ENCODE results near the gene DLGAP1.

DLGAP1 gene

DNA sequence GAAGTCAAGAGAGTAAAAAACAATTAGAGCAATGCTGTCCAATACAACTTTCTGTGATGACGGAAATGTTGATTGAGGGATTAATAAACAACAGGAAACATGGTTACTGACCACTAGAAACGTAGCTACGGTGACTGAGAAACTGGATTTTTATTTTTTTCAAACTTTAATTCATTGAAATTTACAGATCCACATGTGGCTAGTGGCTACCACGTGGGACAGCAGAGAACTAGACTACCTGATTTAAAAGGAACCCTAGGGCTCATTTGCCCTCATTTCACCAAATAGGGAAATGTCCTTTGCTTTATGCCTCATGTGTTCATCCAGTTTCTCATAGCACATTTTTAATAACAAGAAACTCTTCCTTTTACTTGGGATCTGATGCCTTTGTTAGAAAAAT lies 592.1 kb downstream of the DLGAP1 start:
- no peak for DNase-seq (ENCODE audit: low spot score)

DNA sequence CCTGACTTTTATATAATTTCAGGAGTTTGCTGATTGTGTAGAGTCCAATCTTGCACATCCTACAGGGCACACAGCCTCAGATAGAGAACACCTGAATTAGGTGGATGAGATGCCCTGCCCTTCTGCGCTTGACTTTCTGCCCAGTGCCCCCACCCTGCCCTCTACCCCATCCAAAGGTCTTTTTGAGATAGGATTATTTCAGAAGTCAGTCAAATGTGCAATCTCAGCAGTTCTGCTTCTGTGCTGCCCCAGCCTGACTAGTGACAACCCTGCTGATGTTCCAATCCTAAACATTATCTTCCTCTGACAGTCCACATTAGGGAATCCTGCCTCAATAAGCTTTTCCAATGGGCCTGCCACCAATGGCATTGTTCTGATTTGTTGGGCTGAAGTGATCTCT lies 593.6 kb downstream of the DLGAP1 start:
- no peak for DNase-seq (ENCODE audit: low spot score)

DNA sequence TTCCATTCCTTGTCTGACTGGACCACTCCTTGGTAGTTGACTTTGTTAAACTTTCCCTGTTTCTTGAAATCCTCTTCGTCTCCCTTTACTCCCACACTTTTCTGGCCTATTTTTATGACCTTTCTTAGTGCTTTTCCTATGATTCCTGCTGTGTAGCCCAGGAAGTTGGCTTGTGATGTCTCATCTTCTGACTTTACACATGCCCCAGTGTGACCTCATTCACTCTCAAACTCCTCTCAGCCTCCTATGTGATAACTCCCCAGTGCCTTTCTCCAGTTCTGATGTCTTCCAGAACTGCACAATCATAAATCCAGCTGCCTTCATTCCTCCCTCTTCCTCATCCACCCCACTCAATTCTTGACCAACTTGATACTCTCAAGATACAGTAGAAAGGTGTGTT lies 597.6 kb downstream of the DLGAP1 start:
- no peak for DNase-seq (ENCODE audit: low spot score)

DNA sequence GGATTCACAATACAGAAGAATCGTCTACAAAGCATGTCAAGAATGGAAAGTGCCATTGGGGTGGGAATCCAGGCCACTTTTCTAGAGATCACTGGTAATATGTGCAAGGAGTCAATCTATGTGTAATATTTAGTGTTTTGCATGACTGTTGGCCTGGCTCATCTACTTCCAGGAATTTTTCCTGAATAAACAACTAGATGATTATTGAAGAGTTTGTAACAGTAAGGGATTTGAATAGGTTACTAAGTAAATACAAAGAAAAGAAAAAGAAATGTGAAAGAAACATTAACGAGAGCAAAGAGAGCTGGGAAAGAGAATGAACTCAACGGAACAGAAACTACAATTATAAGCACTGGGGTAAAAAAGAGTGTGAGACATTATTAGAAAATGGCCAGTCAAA lies 599.1 kb downstream of the DLGAP1 start:
- no peak for DNase-seq (ENCODE audit: low spot score)

DNA sequence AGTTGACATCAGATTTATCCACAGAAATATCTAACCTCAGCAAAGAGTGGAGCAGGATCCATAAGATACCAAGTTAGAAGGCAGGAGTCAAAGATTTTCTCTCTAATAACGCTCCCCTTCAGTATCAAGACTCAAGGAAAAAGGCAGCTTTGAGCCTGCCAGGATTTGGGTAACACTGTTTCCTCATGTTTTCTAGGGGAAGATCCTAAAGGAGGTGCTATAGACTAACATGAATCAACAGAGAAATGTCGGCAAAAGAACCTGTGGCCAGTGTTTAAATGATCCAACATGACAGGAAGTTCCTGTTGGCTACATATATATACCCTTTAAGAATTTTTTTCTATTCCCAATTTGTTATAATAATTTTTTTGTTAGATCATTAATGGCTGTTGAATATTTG lies 602.8 kb downstream of the DLGAP1 start:
- no peak for DNase-seq (ENCODE audit: low spot score)

DNA sequence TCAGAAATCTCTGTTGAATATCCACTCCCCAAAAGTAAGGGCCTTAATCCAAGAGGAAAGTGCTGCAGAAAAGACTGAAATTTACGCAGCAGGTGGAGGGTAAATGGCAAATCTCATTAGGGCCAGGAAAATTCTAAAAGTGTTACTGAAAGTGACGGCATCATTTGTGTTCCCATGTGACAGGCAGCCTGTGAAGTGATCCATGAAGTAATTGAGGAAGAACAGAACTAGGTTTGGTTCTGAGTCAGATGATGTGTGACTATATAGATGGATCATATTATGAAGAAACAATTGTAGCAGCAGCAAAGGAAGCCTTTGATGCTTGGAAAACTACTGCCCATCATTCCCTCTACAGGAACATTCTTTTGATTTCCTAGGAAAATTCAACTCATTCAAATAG lies 603.9 kb downstream of the DLGAP1 start:
- no peak for DNase-seq (ENCODE audit: low spot score)

DNA sequence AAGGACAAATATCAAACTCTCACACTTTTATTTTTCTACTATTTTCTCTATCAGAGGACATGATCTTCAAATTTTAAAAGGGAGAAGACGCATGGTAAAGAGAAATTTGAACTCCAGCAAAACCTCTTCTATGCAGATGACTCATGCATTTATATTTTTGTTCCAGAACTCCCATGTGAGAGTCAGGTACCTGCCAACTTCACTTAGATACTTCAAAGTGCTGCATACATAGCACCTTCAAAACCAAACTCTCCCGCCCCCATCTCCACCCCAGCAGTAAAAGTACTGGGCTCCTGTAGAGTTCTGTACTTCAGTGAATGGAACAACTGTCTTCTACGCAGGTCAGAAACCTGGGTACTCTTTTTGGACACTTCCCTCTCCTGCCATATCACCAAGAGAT lies 606.8 kb downstream of the DLGAP1 start:
- DNase-seq (ENCODE audit: low spot score) = no peak

DNA sequence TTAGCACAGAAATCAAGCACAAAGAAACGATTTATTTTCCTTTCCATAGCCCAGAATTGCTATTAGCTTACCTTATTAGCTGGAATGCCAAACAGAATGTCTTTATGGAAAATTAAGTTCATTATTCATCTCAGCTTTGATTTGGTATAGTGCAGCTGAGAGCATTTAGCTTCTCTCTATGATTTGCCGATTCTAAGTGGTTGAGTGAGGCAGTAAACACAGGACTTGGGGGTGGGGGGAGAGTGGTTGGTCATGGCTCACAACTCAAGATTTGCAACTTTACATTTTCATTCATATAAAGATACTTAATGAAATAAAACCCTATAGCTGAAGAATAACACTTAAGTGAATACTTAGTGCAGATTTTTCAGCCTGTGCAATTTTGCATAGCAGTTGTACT lies 609.9 kb downstream of the DLGAP1 start:
- DNase-seq (ENCODE audit: low spot score) = no peak

DNA sequence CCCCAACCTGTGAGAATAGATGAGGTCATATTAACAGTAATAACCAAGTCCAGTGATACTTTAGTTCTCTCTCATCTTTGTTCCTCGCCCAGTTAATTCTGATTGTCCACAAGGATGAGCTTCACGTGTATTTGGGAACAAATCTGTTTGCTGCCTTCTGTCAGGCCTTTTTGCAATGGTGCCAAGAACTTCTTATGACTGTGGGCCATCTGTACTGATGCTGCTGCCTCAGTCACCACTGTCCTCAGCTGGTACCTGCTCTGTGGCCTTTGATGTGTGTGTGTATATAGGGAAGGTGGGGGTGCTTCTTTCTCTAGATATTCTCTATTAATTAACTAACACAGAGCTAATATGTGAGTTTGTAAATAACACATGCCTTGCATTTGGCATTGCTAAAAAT lies 612.3 kb downstream of the DLGAP1 start:
- DNase-seq (ENCODE audit: low spot score) = no peak

DNA sequence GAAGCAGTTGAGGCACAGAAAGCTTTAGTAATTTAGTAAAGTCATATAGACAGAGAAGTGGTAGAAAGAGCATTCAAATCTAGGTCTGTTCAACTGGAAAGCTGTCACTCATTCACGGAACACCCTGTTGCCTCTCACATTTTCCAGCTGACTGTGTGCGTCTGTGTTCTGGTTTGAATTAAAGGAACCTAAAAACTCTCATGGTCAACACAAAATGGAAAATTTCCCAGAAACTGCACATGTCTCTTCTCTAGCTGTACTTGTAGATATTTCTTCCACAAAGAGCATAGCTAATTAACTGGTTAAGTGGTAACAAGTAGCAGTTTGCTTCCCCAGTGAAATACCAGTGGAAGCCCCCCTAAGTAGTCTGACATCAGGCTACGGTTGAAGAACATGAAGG lies 614.3 kb downstream of the DLGAP1 start:
- no peak for DNase-seq (ENCODE audit: low spot score)

DNA sequence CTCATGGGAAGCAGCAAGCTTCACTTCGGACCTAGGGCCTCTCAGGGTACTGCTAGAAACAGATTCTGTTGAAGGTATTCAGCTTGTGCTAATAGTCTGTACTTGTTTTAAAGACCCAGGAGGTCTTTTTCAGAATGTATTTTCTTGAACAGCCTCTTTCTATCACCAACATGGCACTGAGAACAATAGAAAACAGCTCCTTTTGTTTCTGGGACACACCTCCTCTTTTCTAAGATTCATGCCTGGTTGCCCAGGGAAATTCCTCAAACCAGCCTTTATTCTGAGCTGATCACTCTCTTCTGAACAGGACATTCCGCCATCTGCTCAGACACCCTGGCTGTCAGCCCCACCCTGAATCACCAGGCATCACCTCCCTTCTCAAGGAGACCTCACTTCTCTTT lies 615.5 kb downstream of the DLGAP1 start:
- DNase-seq (ENCODE audit: low spot score) = no peak

DNA sequence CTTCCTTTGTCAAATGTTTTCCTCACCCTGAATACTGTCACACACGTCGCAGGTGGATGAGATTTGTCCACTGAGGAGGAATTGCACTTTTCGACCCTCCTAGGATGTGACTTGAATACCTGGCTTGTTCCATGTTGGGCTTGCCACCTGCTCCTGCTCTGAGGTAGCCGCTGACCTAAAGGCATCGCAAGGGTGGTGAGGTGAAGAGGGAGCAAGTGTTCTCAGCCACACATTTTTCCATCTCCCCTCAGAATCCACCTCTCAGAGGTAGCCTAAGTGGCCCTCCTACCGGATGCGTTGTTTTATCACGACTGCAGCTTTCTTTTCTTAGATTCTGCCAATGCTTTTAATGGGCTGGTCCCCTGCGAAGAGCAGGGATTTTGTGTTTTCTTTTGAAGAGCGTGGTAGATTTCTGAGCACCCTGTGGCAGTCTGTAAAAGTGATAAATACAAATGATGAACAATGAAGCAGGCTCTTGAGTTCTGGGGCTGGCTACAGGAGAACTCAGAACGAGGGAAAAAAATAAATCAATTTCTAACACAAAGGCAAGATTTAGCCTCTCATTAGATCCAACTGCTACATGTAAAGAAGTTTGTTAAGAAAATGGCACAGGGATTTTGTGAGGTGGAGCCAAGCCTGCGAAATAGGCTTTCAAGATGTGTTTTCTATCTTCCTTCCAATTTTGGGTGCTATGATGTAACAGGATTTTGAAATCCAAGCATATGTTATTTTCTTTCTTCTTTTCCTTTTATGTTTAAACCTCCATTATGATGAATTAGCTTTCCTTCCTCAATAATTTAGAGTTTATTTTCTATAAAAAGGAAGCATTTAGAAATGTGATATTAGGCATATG lies 618.4 kb downstream of the DLGAP1 start:
- DNase-seq (ENCODE audit: low spot score) = no peak

DNA sequence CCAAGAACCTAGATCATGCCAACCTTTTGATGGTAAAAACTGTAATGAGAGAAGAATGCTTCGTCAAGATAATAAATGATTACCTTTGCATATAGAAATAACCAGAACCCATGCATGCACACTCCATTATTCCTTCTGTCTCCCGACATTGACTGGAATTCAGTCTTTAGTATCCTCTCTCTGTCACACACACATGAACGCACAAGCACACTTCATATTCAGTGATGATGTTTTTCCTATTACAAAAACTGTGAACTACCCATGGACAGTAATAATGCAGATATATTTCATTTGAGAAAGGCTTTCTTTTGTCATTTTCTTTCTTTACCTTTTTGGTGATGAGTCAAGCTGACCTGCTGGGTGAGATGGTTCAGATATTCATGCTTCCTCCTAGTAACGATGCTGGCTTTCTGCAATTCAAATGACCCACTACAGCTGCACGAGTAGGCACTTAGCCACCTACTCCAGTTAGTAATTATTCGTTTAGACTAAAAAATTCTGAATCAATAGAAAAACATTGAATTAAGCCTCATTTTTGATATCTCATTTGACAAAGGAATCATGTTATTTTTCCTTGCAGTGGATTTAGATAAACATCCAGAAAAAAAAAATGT lies 623.0 kb downstream of the DLGAP1 start:
- no peak for DNase-seq (ENCODE audit: low spot score)

DNA sequence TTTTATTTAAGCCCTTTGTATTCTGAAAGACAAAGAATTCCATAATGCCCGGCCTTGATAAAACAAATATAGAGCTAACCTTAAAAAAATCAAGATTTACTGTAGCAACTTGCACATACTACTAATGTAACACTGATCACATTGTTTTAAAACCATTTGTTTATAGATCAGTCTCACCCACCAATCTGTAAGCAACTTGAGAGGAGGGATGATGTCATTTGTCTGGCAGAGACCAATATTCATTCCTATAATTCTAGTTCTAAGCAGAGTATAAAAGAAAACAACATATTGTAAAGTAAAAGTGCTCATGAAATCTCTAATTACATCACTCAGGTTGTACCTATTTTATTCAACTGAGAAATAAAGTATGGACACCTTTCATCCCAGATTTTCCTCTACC lies 624.5 kb downstream of the DLGAP1 start:
- DNase-seq (ENCODE audit: low spot score) = no peak

DNA sequence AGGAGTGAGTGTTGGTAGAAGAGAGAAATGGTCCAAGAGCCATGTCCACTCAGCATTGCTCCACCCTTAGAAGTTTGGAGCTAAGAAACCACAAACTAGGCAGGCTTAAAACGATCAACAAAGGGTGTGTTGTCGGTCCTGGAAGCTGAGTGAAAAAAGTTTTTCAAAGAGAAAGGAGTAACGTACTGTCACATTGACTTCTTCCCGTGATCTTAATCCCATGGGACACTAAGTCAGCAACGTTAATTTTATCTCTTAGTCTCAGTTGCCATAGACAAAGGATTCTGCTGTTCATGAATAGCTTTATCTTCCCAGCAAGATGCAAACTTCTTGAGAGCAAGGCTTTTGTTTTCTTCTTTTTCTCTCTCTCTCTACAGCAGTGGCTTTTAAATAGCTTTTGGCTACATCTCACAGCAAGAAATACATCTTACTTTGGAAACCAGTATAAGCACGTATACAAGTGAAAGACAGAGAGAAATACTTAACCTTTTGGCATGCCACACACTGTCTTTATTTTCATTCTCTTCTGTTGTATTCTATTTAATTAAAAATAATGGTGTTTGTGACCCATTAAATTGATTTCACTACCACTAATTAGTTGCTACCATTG lies 627.8 kb downstream of the DLGAP1 start:
- no peak for DNase-seq (ENCODE audit: low spot score)

DNA sequence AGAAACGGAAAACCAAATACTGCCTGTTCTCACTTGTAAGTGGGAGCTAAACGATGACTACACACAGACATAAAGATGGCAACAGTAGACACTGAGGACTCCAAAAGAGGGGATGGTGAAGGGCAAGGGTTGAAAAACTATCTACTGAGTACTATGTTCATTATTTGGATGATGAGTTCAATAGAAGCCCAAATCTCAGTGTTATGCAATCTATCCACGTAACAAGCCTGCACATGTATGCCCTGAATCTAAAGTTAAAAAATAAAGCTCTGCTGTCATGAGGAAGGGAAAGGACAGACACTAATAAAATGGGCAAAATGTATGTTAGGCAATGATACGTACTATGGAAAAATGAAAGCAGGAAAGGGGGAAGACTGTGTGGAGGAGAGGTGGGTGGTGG lies 629.1 kb downstream of the DLGAP1 start:
- no peak for DNase-seq (ENCODE audit: low spot score)

DNA sequence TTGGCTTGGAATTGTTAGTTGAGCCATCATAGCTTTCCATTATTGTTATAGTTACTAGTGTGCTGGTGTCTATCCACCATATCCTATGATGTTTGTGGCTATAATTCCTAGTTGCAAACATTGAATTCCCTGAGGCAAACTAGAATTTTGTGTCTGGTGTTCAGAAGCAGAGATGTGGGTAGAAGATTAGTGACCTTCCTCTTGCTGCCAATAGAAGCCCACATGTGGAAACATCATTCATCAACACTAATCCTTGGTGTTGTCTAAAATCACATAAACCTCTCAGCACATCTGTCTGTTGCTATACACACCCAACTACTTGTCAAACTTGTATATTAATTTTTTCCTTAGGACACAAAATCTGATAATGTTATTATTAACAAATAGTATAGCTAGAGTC lies 631.0 kb downstream of the DLGAP1 start:
- DNase-seq (ENCODE audit: low spot score) = no peak

DNA sequence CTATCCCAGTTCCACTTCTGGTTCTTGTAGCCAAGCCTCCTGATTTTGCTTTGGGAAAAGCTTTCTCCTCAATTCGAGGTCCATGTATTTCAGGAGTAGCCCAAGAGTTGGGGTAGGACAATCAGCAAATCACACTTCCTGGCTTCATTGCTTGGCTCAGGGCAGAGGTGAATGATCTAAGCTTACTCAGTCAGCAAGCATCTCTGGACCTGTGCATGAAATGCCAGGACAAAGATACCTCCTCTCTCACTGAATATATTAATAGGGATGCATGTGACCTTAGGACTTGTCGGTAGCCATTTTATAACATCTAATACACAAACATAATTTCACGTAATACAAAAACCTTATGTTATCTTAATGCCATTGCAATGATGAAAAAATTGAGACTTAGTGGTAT lies 632.0 kb downstream of the DLGAP1 start:
- no peak for DNase-seq (ENCODE audit: low spot score)

DNA sequence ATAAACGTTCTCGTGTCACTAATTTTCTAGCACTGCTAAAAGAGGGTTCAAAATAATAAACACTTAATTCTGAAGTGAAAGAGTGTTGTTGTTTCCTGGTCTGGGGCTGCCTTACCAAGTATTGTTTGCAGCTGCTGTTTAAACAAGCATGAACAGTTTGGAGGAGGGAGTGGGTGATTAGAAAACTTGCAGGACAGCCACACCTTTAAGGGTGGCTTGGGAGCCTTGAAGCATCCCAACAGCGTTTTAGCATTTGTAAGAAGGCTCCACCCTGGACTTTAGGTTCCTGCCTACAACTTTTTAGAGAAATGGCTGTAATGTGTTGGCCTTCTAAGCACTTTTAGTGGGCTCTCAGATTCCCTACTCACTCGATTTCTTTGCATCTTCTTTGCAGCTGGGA lies 633.6 kb downstream of the DLGAP1 start:
- DNase-seq (ENCODE audit: low spot score) = no peak

DNA sequence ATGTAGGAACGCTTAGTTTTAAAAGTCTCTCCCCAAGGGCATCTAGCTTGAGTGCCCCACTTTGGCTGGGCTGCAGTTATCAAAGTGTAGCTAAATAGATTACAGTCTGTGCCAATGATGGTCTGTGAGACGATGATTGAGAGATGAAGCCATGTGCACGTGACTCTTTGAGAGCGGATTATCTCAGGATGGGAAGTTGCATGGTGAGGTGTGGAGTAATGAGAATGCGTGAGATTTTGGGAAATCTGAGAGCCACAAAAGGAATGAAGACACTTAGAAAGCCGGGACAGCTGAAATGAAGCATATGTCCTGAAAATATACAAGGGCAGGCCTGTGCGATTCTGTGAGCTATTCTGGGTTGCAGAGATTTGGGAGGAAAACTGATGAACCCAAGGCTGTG lies 635.1 kb downstream of the DLGAP1 start:
- no peak for DNase-seq (ENCODE audit: low spot score)

DNA sequence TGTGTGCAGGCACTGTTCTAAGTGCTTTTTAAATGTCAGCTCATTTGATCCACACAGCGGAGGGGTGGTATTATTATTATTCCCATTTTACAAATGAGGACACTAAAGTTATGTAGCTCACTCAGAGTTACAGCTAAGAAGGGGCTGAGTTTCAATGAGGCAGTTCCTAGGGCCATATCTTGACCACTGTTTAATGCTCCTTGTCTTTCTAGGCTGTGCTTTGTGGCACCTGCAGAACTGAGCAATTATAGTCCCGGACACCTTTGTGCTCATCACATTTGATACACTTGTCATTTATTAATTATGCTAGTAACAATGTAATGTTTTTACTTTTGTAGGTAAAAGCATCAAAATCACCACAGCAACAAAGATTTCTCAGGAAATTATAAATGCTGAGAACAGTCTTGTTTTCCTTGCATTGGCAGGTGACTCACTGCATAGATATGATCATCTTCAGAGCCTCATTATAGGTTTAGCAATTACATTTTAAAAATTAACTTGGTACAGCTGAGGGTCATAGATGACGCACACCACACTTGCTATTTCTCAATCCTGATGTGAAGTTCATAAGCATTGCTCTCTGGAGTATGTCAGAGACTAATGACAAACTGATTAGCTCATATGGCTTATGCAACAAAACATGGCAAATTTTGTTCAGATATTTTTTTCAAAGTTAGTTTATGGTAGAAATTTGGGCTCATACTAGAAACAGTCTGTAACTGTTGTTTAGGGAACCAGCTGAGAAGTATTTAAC lies 638.3 kb downstream of the DLGAP1 start:
- DNase-seq (ENCODE audit: low spot score) = no peak

DNA sequence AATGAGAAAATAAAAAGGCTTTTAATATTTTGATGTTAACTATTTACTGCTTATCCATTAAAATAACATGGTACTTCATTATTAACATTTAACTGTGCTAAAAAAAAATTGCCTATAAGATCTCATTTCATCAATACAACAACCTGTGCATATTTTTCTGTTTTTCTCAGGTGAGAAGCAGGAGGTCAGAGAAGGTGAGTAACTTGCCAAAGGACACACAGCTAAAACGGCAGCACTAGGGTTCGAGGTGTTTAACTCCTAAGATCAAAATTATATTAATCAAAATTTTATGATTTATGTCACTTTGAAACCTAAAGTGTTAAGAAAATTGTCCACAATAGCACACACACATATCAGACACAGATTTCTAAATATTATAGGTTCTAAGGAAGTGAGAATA lies 639.1 kb downstream of the DLGAP1 start:
- no peak for DNase-seq (ENCODE audit: low spot score)

DNA sequence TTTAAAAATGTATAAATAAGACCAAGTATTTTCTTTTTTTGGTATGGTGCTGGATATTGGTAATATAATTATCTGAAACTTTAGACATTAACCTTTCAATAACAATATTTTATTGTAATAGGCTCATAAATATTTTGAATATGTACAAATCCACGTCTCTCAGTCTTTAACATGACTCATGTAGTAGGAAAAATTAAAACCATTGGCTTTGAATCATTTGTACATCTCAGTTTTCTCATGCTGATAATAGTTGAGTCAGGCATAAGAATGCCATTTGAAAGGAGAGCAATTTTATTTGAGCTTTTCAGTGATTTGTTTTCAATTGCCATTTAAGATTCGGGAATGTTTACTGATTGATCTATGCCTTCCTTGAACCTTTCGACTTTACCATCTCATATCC lies 640.3 kb downstream of the DLGAP1 start:
- DNase-seq (ENCODE audit: low spot score) = no peak
